ENCODE data around the gene LIMS2.

DNA sequence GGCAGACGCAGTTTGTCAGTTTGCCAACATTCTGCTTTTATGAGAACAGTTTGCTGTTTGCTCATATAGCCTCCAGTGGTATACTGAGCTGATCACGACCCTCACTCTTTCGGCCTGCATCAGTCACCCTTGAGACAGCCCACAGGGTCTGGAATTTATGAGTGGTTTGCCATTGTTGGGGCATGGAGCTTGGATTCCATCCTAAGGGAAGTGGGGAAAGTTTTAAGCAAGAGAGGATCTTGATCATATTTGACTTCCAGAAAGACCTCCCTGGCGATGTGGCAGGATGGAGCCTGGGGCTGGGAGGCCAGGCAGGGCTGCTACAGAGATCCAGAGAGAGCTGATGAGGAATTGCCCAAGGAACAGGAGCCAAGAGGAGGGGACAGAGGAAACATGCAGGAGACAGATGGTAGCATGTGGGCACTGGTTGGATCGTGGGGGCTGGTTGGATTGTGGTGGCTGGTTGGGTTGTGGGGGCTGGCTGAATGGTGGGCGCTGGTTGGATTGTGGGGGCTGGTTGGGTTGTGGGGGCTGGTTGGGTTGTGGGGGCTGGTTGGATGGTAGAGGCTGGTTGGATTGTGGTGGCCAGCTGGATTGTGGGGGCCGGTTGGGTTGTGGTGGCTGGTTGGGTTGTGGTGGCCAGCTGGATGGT lies 56.7 kb downstream of the LIMS2 start:
- TF ChIP-seq, protein P1, sequence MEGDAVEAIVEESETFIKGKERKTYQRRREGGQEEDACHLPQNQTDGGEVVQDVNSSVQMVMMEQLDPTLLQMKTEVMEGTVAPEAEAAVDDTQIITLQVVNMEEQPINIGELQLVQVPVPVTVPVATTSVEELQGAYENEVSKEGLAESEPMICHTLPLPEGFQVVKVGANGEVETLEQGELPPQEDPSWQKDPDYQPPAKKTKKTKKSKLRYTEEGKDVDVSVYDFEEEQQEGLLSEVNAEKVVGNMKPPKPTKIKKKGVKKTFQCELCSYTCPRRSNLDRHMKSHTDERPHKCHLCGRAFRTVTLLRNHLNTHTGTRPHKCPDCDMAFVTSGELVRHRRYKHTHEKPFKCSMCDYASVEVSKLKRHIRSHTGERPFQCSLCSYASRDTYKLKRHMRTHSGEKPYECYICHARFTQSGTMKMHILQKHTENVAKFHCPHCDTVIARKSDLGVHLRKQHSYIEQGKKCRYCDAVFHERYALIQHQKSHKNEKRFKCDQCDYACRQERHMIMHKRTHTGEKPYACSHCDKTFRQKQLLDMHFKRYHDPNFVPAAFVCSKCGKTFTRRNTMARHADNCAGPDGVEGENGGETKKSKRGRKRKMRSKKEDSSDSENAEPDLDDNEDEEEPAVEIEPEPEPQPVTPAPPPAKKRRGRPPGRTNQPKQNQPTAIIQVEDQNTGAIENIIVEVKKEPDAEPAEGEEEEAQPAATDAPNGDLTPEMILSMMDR (optimal IDR thresholded peaks at IDR 0.05 in 1 of 3, IDR thresholded peaks at IDR 0.05 in 1 of 3, conservative IDR thresholded peaks at IDR 0.05 in 1 of 3; ENCODE audit: extremely low read depth in 1 of 3, insufficient read depth in 2 of 3, low read length in 3 of 3): no peak
- TF ChIP-seq EZH2 (IDR thresholded peaks at IDR 0.05; ENCODE audit: low read length): no peak
